Measurements from ENCODE around the gene LCAT.

DNA sequence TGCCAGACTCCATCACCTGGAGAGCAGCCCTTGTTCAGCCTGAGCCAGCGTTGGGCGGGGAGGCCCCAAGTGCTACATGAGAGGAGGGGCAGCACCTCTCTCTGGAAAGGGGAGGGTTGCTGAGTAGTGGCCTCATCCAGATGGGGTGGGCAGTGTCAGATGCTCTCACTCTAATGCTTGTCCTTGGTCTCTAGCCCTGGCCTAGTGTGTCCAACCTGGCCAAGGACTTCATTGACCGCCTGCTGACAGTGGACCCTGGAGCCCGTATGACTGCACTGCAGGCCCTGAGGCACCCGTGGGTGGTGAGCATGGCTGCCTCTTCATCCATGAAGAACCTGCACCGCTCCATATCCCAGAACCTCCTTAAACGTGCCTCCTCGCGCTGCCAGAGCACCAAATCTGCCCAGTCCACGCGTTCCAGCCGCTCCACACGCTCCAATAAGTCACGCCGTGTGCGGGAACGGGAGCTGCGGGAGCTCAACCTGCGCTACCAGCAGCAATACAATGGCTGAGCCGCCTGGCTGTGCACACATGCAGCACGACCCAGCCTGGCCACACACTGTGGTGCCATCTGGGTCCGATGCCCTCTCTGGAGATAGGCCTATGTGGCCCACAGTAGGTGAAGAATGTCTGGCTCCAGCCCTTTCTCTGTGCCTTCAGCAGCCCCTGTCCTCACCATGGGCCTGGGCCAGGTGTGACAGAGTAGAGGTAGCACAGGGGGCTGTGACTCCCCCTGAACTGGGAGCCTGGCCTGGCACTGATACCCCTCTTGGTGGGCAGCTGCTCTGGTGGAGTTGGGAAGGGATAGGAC lies 16.6 kb downstream of the LCAT start:
- TF ChIP-seq POLR2AphosphoS5 (IDR thresholded peaks at IDR 0.05) (no peak), POLR2A (IDR thresholded peaks at IDR 0.05; ENCODE audit: low read depth) (no peak), EP300 (IDR thresholded peaks at IDR 0.05) (no peak)
- TF ChIP-seq, protein P1, sequence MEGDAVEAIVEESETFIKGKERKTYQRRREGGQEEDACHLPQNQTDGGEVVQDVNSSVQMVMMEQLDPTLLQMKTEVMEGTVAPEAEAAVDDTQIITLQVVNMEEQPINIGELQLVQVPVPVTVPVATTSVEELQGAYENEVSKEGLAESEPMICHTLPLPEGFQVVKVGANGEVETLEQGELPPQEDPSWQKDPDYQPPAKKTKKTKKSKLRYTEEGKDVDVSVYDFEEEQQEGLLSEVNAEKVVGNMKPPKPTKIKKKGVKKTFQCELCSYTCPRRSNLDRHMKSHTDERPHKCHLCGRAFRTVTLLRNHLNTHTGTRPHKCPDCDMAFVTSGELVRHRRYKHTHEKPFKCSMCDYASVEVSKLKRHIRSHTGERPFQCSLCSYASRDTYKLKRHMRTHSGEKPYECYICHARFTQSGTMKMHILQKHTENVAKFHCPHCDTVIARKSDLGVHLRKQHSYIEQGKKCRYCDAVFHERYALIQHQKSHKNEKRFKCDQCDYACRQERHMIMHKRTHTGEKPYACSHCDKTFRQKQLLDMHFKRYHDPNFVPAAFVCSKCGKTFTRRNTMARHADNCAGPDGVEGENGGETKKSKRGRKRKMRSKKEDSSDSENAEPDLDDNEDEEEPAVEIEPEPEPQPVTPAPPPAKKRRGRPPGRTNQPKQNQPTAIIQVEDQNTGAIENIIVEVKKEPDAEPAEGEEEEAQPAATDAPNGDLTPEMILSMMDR (IDR thresholded peaks at IDR 0.05) = no peak

Measured in esophagus muscularis mucosa (tissue), 4 donors.